Left lung (tissue), 10 donors: ENCODE measurements around the gene TMOD4. TPM values are rescaled to one million over a fixed set of nuclear protein-coding genes. Genes with fewer than 3 reads are reported as not detected.

ENCODE experiments used
- ATAC-seq: fragments of 200-7000 bp; cut with Tn5 transposase; one replicate; pipeline ENCODE4 v1.9.1; 2020; ENCODE audit warnings: moderate library complexity
- DNase-seq, 4 donors: peaks; one replicate each; pipeline ENCODE4 v3.0.0-alpha.2; 2013 to 2020
- H3K27ac ChIP-seq, 2 donors: fragments of 200-600 bp; sonication (generic) in 1 of 2; one replicate each; pipeline versions ENCODE4 v1.5.0 to v1.8.0; 2020 to 2021
- H3K27me3 ChIP-seq, 2 donors: fragments of 200-600 bp; sonication (generic) in 1 of 2; one replicate each; pipeline versions ENCODE4 v1.5.0 to v1.8.0; 2020 to 2021
- H3K36me3 ChIP-seq, 2 donors: fragments of 200-600 bp; sonication (generic) in 1 of 2; one replicate each; pipeline versions ENCODE4 v1.5.0 to v1.8.0; 2020 to 2021
- H3K4me1 ChIP-seq, 2 donors: fragments of 200-600 bp; one replicate each; pipeline ENCODE4 v1.8.0; 2021
- H3K4me3 ChIP-seq, 2 donors: fragments of 200-600 bp; sonication (generic) in 1 of 2; one replicate each; pipeline versions ENCODE4 v1.5.0 to v1.8.0; 2020 to 2021; ENCODE audit warnings: mild to moderate bottlenecking in 1 of 2
- H3K9me3 ChIP-seq, 2 donors: fragments of 200-600 bp; sonication (generic) in 1 of 2; one replicate each; pipeline versions ENCODE4 v1.5.0 to v1.8.0; 2020 to 2021
- intact Hi-C, 2 donors: fragments of 100-400 bp; cut with DNase I; formaldehyde crosslinking; loops; one replicate each; pipeline versions ENCODE4 v1.11.2 to v1.14.2; 2022
- polyA plus RNA-seq, 6 donors: library from polyadenylated mRNA; unstranded; fragments of 120-200 nt; gene quantifications; one replicate each; pipeline ENCODE4 v1.2.1, GENCODE V29; 2013; ENCODE audit not compliant: insufficient read length in 6 of 6
- total RNA-seq, 2 donors: library from RNA; stranded (reverse); fragmentation: NEBNext Ultra II Directional; extraction: Animal tissue kit (Norgen Biotek cat#: 25700); gene quantifications; one replicate each; pipeline ENCODE4 v1.2.1, GENCODE V29; 2021
- TF ChIP-seq, protein P1 (sequence below), 2 donors: fragments of 200-600 bp; sonication (generic) in 1 of 2; IDR thresholded peaks; one replicate each; pipeline versions ENCODE4 v1.5.0 to v1.8.0; 2021; ENCODE audit warnings: antibody characterized with exemption in 2 of 2
- donor health status: DM: no; HTN: yes; CAD: no.
- donor health status: DM: no; HTN: no; CAD: no.

Gene TMOD4
- total and polyA plus RNA-seq, 8 donors, result 0.97 to 2.4 (median 1.5) TPM; not detected in 1

DNA sequence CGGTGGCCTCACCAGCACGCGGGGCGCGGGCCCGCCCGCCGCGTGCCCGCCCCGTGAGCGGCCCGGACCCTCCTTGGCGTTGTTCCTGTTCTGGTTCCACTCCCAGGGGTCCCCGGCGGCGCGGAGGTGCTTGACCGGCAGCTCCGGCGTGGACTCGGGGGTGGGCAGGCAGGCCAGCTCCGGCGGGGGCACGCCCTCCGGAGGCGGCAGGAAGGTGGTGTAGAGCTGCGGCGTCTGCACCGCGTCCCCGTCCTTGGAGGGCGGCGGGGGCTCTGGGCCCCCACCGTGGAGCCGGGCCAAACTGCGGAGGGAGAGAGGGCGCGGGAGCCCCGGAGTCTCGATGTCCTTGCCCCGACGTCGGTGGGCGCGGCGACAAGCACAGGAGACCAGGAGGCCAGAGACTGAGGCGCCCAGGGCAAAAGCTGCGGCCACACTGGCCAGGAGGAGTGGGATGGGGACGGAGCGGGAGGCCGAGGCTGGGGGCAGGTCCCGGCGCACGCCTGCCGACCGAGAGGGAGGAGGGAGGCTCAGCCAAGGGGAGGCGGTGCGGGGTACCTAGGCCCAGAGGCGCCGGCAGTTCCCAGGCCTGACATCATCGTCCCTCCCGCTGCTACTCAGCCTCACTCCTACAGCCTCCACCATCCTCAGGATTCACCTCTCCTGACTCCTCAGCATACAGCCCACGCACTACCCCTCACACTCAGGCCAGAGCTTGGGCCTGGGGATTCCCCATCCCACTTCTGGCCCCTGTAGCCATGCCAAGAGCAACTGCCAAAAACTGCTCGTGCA, 42.6 kb downstream of the TMOD4 start:
- Histone ChIP-seq H3K4me3 (no peak overlapping the region), H3K4me1 (peaks cover 0 to 16% of the 10 kb centered on the region in 2 donors), H3K36me3 (no peaks in the 10 kb centered on the region), H3K27ac (no peak overlapping the region), H3K9me3 (no peaks in the 10 kb centered on the region), H3K27me3 (peaks cover 0 to 26% of the 10 kb centered on the region in 2 donors)
- intact Hi-C loops, result no loop called here
- DNase-seq, result no peak
- no peak for ATAC-seq
- TF ChIP-seq, protein P1, sequence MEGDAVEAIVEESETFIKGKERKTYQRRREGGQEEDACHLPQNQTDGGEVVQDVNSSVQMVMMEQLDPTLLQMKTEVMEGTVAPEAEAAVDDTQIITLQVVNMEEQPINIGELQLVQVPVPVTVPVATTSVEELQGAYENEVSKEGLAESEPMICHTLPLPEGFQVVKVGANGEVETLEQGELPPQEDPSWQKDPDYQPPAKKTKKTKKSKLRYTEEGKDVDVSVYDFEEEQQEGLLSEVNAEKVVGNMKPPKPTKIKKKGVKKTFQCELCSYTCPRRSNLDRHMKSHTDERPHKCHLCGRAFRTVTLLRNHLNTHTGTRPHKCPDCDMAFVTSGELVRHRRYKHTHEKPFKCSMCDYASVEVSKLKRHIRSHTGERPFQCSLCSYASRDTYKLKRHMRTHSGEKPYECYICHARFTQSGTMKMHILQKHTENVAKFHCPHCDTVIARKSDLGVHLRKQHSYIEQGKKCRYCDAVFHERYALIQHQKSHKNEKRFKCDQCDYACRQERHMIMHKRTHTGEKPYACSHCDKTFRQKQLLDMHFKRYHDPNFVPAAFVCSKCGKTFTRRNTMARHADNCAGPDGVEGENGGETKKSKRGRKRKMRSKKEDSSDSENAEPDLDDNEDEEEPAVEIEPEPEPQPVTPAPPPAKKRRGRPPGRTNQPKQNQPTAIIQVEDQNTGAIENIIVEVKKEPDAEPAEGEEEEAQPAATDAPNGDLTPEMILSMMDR (IDR thresholded peaks at IDR 0.05), result no peak

DNA sequence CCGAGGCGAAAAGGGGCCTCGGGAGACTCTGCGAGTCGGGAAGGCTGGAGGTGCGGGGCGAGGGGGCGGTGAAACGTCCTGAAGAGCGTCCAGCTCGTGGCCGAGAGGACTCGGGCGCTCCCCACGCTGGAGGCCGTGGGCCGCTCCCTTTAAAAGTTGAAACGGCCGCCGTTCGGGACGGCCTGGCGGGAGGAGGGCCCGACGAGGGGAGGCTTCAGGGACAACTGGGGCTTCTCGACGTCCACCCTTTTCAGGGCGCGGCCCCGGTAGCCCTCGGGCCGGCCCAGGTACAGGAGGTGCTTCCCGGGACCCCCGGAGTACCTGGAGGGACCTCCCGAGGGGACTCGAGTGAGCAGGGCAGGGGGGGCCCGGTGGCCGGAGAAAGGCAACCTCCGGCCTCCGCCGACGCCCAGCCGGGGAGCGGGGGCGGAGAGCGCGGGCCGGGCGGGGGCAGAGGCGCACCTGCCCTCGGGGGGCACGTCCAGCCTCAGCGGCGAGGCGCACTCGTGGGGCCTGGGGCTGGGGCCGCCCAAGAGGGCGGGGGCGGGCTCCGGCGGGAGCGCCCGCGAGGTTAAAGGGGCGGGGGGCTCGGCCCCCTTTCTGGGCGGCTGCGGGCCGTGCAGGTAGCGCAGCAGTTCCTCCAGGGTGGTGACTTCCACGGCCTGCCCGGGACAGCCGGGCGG, 43.3 kb downstream of the TMOD4 start:
- no peak overlapping the region for H3K27ac ChIP-seq
- DNase-seq (no peak), ATAC-seq (no peak)
- peaks cover 0 to 26% of the 10 kb centered on the region in 2 donors for H3K27me3 ChIP-seq
- intact Hi-C loops, result no loop called here
- TF ChIP-seq, protein P1 (IDR thresholded peaks at IDR 0.05), result no peak
- peak overlapping the region in 1 of 2 donors; percentile 39 for H3K4me3 ChIP-seq
- H3K9me3 ChIP-seq, result no peaks in the 10 kb centered on the region
- H3K4me1 ChIP-seq, result peaks cover 0 to 16% of the 10 kb centered on the region in 2 donors
- H3K36me3 ChIP-seq, result no peaks in the 10 kb centered on the region

GRCh38 chr1:151131701-151132334, 44.0 kb downstream of the TMOD4 start:
- no peak overlapping the region for H3K27ac ChIP-seq
- peak in 1 of 4 donors; percentile 25 for DNase-seq

GRCh38 chr1:151130987-151131586, 44.7 kb downstream of the TMOD4 start:
- H3K27me3 ChIP-seq, result peaks cover 0 to 26% of the 10 kb centered on the region in 2 donors
- DNase-seq (peak; percentile 81 to 92 (median 88)), ATAC-seq (peak; percentile 98)
- H3K36me3 ChIP-seq, result no peaks in the 10 kb centered on the region
- peak overlapping the region; percentile 16 to 39 for H3K4me3 ChIP-seq
- intact Hi-C loops, result no loop called here
- H3K4me1 ChIP-seq, result peaks cover 0 to 16% of the 10 kb centered on the region in 2 donors
- H3K9me3 ChIP-seq, result no peaks in the 10 kb centered on the region
- TF ChIP-seq, protein P1 (IDR thresholded peaks at IDR 0.05), result no peak
- H3K27ac ChIP-seq, result no peak overlapping the region

More at GRCh38 chr1:151131701-151132334, 44.0 kb downstream of the TMOD4 start:
- peaks cover 0 to 16% of the 10 kb centered on the region in 2 donors for H3K4me1 ChIP-seq
- H3K4me3 ChIP-seq, result peak overlapping the region; percentile 16 to 39
- intact Hi-C loops, result no loop called here
- no peaks in the 10 kb centered on the region for H3K9me3 ChIP-seq
- ATAC-seq, result peak; percentile 74
- no peaks in the 10 kb centered on the region for H3K36me3 ChIP-seq
- TF ChIP-seq, protein P1 (IDR thresholded peaks at IDR 0.05), result no peak
- H3K27me3 ChIP-seq, result peaks cover 0 to 26% of the 10 kb centered on the region in 2 donors
